Fibroblast of skin of abdomen (primary cell): Measurements from ENCODE around the gene SLC13A3.

Experiments
- DNase-seq: peaks from one replicate; pipeline ENCODE4 v3.0.0-alpha.2; 2013

Gene SLC13A3

GRCh38 chr20:46520976-46521579, 130.2 kb downstream of the SLC13A3 start:
- peak; percentile 30 for DNase-seq

DNA sequence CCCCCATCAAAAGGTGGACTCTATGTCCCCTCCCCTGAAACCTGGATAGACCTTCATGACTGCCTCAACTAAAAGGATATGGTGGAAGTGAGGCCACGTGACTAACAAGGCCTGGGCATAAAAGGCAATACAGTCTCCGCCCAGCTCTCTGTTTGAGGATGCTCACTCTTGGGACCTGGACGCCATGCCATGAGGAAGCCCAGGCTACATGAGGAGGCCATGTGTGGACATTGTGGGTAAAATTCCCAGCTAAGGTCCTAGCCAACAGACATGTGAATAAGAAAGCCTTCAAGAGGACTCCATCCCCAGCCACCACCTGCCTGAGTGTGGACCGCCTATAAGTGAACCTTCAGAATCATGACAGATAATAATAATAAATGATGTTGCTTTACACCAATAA, 130.7 kb downstream of the SLC13A3 start:
- no peak for DNase-seq

- DNase-seq, result no peak
Observed at GRCh38 chr20:46519471-46520068, 131.7 kb downstream of the SLC13A3 start.

GRCh38 chr20:46512943-46513844, 138.1 kb downstream of the SLC13A3 start, which contains the start of gene ZNF334:
TSS of gene ZNF334 (minus strand) at chr20:46513559. CDS start at chr20:46512102, 1,457 bp downstream.
- DNase-seq, result peak; percentile 64

DNA sequence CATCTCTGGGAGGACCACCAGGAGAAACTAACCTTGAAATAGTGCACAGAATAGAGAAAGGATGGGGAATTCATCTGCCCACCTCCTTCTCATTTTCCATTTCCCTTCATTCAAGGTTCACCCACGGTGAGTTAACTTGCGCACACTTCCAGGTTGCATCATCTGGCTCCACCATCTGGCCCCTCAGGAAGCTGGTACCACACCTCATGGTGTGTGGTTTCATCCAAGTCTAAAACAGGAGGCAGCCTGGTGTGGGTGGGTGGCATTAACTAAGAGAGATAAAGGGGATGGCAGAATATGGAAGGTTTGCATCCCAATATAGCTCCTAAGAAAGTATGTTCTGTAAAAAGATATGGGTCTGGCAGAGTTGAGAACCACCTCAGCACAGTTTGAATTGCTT, 141.7 kb downstream of the SLC13A3 start:
- DNase-seq, result no peak
